Measurements from ENCODE around the gene UCK1.
A peak's percentile ranks its signal among the peaks of the same experiment; 100 is the strongest.
"Not testable (repeated sequence)": the region's sequence is repeated elsewhere in the genome, so short reads cannot be mapped to it uniquely, and the experiment has no call there.

Gene UCK1

GRCh38 chr9:131523086-131523388 is 8.0 kb downstream of the UCK1 start:
- DNase-seq, result no peak

- no peak for DNase-seq
These were observed 8.6 kb downstream of the UCK1 start for GRCh38 chr9:131522257-131523085.

- DNase-seq, result no peak
These were observed 9.2 kb downstream of the UCK1 start for GRCh38 chr9:131521822-131522221.

- DNase-seq, result no peak
These were observed 9.9 kb downstream of the UCK1 start for GRCh38 chr9:131521203-131521602.

GRCh38 chr9:131520503-131520902 is 10.6 kb downstream of the UCK1 start:
- no peak for DNase-seq

- DNase-seq, result no peak
These were observed 12.5 kb downstream of the UCK1 start for GRCh38 chr9:131518553-131518952.

GRCh38 chr9:131517761-131518190 is 13.3 kb downstream of the UCK1 start:
- no peak for DNase-seq

- DNase-seq, result no peak
These were observed 14.1 kb downstream of the UCK1 start for GRCh38 chr9:131516930-131517329.

- DNase-seq, result no peak
These were observed 15.0 kb downstream of the UCK1 start for GRCh38 chr9:131516100-131516499.

- not testable (repeated sequence) for DNase-seq
These were observed 15.5 kb downstream of the UCK1 start for GRCh38 chr9:131515559-131516031.

GRCh38 chr9:131513177-131513576 is 17.9 kb downstream of the UCK1 start:
- DNase-seq, result no peak

- no peak for DNase-seq
These were observed 19.2 kb downstream of the UCK1 start for GRCh38 chr9:131511880-131512279.

GRCh38 chr9:131511416-131511815 is 19.6 kb downstream of the UCK1 start:
- DNase-seq, result no peak

- no peak for DNase-seq
These were observed 26.1 kb downstream of the UCK1 start for GRCh38 chr9:131505012-131505411.

GRCh38 chr9:131503626-131504465 is 27.2 kb downstream of the UCK1 start:
- peak in 1 of 2 experiments; percentile 24 for DNase-seq

GRCh38 chr9:131502781-131503625 is 28.1 kb downstream of the UCK1 start, which contains the start of gene POMT1:
TSS of gene POMT1 (plus strand) at chr9:131502918. CDS start at chr9:131504219, 1,301 bp downstream.
- peak; percentile 78 to 90 for DNase-seq

GRCh38 chr9:131500939-131501541 is 30.0 kb downstream of the UCK1 start:
- no peak for DNase-seq

- DNase-seq, result no peak
These were observed 30.7 kb downstream of the UCK1 start for GRCh38 chr9:131500377-131500776.

- no peak for DNase-seq
These were observed 31.8 kb downstream of the UCK1 start for GRCh38 chr9:131499254-131499767.

GRCh38 chr9:131496844-131497405 is 34.1 kb downstream of the UCK1 start:
- no peak for DNase-seq

GRCh38 chr9:131495785-131496184 is 35.3 kb downstream of the UCK1 start:
- DNase-seq, result no peak
